ENCODE measurements around the gene SKAP1.
"Not testable (repeated sequence)": the region's sequence is repeated elsewhere in the genome, so short reads cannot be mapped to it uniquely, and the experiment has no call there.

SKAP1 gene

DNA sequence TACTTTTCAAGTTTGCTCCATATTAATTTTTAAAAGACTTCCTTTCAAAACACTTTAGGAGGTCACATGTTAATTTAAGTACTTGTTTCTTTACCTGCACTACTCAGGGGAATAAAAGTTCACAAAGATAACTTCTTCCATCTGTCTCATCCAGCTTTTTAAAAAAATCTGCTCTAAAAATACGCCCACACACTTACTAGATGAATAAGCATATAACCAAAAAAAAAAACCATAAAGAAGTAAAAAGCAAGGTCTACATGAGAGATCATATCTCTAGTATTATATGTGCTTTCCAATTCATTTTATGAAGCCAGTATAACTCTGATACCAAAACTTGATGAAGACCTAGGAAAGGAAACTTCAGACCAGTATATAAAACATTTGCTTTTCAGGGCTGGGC lies 17.2 kb downstream of the SKAP1 start:
- no peak overlapping the region for H3K14ac ChIP-seq (ENCODE audit: low read length)
- DNase-seq (ENCODE audit: low spot score): no peak
- no peak overlapping the region for H3K23ac ChIP-seq (ENCODE audit: low read depth, low read length, poor library complexity)
- H3K79me1 ChIP-seq (ENCODE audit: low read depth, low read length): no peaks in the 10 kb centered on the region
- H3K36me3 ChIP-seq (replicated peaks in 1 of 2; ENCODE audit: control insufficient read depth in 2 of 2, insufficient read depth in 2 of 2, low read length in 2 of 2): no peaks in the 10 kb centered on the region
- H3K9ac ChIP-seq (ENCODE audit: low read depth, low read length, poor library complexity): no peak overlapping the region
- H3K4ac ChIP-seq (ENCODE audit: low read length): no peak overlapping the region
- no peak overlapping the region for H3K4me3 ChIP-seq (ENCODE audit: low read length in 2 of 2)
- no peak overlapping the region for H2BK15ac ChIP-seq (ENCODE audit: low read length)
- no peak overlapping the region for H2BK5ac ChIP-seq (ENCODE audit: low read length)
- peaks cover 0 to 14% (median 0%) of the 10 kb centered on the region in 3 experiments for H3K27me3 ChIP-seq (ENCODE audit: control insufficient read depth in 3 of 3, insufficient read depth in 3 of 3, low read depth in 1 of 3, low read length in 3 of 3)
- no peak overlapping the region for H3K4me2 ChIP-seq (ENCODE audit: insufficient read depth, low read length, poor library complexity, severe bottlenecking)
- H3K27ac ChIP-seq (replicated peaks; ENCODE audit: low read length): no peak overlapping the region
- no peak overlapping the region for H2BK12ac ChIP-seq (ENCODE audit: low read length)
- no peak overlapping the region for H2BK120ac ChIP-seq (ENCODE audit: low read depth, low read length)
- H3K9me3 ChIP-seq (replicated peaks in 1 of 2; ENCODE audit: control insufficient read depth in 2 of 2, insufficient read depth in 1 of 2, low read depth in 1 of 2, low read length in 2 of 2): no peaks in the 10 kb centered on the region
- no peak overlapping the region for H3K18ac ChIP-seq (ENCODE audit: low read length)
- WGBS, 2 donors (ENCODE audit: extremely low coverage in 2 of 2, insufficient read length in 2 of 2, insufficient replicate concordance in 1 of 2): no CpG with 5 or more reads among the region's 1 CpG
- no peak overlapping the region for H4K8ac ChIP-seq (ENCODE audit: low read depth, low read length)
- no peak overlapping the region for H4K91ac ChIP-seq (ENCODE audit: low read depth, low read length, poor library complexity)
- H2AK5ac ChIP-seq (ENCODE audit: low read depth, low read length): no peak overlapping the region
- no peak overlapping the region for H2AFZ ChIP-seq (ENCODE audit: low read length)
- H3K4me1 ChIP-seq (ENCODE audit: control insufficient read depth in 2 of 2, insufficient read depth in 1 of 2, low read depth in 1 of 2, low read length in 2 of 2): no peaks in the 10 kb centered on the region

- not testable (repeated sequence) for H3K14ac ChIP-seq (ENCODE audit: low read length); H3K4me1 ChIP-seq (ENCODE audit: control insufficient read depth in 2 of 2, insufficient read depth in 1 of 2, low read depth in 1 of 2, low read length in 2 of 2); H2AK5ac ChIP-seq (ENCODE audit: low read depth, low read length); H3K4me2 ChIP-seq (ENCODE audit: insufficient read depth, low read length, poor library complexity, severe bottlenecking); H3K18ac ChIP-seq (ENCODE audit: low read length); H3K23ac ChIP-seq (ENCODE audit: low read depth, low read length, poor library complexity); H3K9ac ChIP-seq (ENCODE audit: low read depth, low read length, poor library complexity); H3K79me1 ChIP-seq (ENCODE audit: low read depth, low read length); H2BK15ac ChIP-seq (ENCODE audit: low read length); H3K4me3 ChIP-seq (ENCODE audit: low read length in 2 of 2); H3K36me3 ChIP-seq (replicated peaks in 1 of 2; ENCODE audit: control insufficient read depth in 2 of 2, insufficient read depth in 2 of 2, low read length in 2 of 2); H3K27ac ChIP-seq (replicated peaks; ENCODE audit: low read length); H3K9me3 ChIP-seq (replicated peaks in 1 of 2; ENCODE audit: control insufficient read depth in 2 of 2, insufficient read depth in 1 of 2, low read depth in 1 of 2, low read length in 2 of 2); H2BK12ac ChIP-seq (ENCODE audit: low read length); H2BK5ac ChIP-seq (ENCODE audit: low read length); H2AFZ ChIP-seq (ENCODE audit: low read length); H4K8ac ChIP-seq (ENCODE audit: low read depth, low read length); H2BK120ac ChIP-seq (ENCODE audit: low read depth, low read length); DNase-seq (ENCODE audit: low spot score); H4K91ac ChIP-seq (ENCODE audit: low read depth, low read length, poor library complexity); H3K4ac ChIP-seq (ENCODE audit: low read length)
- H3K27me3 ChIP-seq (ENCODE audit: control insufficient read depth in 3 of 3, insufficient read depth in 3 of 3, low read depth in 1 of 3, low read length in 3 of 3): peaks cover 0 to 14% (median 0%) of the 10 kb centered on the region in 3 experiments
- WGBS, 2 donors (ENCODE audit: extremely low coverage in 2 of 2, insufficient read length in 2 of 2, insufficient replicate concordance in 1 of 2): no CpG with 5 or more reads among the region's 7 CpGs
Measured at GRCh38 chr17:48410821-48411220, 19.2 kb downstream of the SKAP1 start.

- Histone ChIP-seq H4K8ac (ENCODE audit: low read depth, low read length) (no peak overlapping the region), H3K18ac (ENCODE audit: low read length) (no peak overlapping the region), H3K4me3 (ENCODE audit: low read length in 2 of 2) (no peak overlapping the region), H2BK5ac (ENCODE audit: low read length) (no peak overlapping the region), H3K23ac (ENCODE audit: low read depth, low read length, poor library complexity) (no peak overlapping the region), H3K4me1 (ENCODE audit: control insufficient read depth in 2 of 2, insufficient read depth in 1 of 2, low read depth in 1 of 2, low read length in 2 of 2) (no peaks in the 10 kb centered on the region), H2AK5ac (ENCODE audit: low read depth, low read length) (no peak overlapping the region), H2BK12ac (ENCODE audit: low read length) (no peak overlapping the region), H2BK120ac (ENCODE audit: low read depth, low read length) (no peak overlapping the region), H2BK15ac (ENCODE audit: low read length) (no peak overlapping the region), H3K4me2 (ENCODE audit: insufficient read depth, low read length, poor library complexity, severe bottlenecking) (no peak overlapping the region), H3K4ac (ENCODE audit: low read length) (no peak overlapping the region), H3K27me3 (ENCODE audit: control insufficient read depth in 3 of 3, insufficient read depth in 3 of 3, low read depth in 1 of 3, low read length in 3 of 3) (peaks cover 0 to 3% (median 0%) of the 10 kb centered on the region in 3 experiments), H3K27ac (replicated peaks; ENCODE audit: low read length) (no peak overlapping the region), H3K9ac (ENCODE audit: low read depth, low read length, poor library complexity) (no peak overlapping the region), H3K14ac (ENCODE audit: low read length) (no peak overlapping the region), H2AFZ (ENCODE audit: low read length) (no peak overlapping the region), H3K9me3 (replicated peaks in 1 of 2; ENCODE audit: control insufficient read depth in 2 of 2, insufficient read depth in 1 of 2, low read depth in 1 of 2, low read length in 2 of 2) (no peaks in the 10 kb centered on the region), H3K79me1 (ENCODE audit: low read depth, low read length) (no peaks in the 10 kb centered on the region), H4K91ac (ENCODE audit: low read depth, low read length, poor library complexity) (no peak overlapping the region), H3K36me3 (replicated peaks in 1 of 2; ENCODE audit: control insufficient read depth in 2 of 2, insufficient read depth in 2 of 2, low read length in 2 of 2) (no peaks in the 10 kb centered on the region)
- DNase-seq (ENCODE audit: low spot score): no peak
- no CpG with 5 or more reads among the region's 5 CpGs for WGBS, 2 donors (ENCODE audit: extremely low coverage in 2 of 2, insufficient read length in 2 of 2, insufficient replicate concordance in 1 of 2)
Measured at GRCh38 chr17:48409607-48410006, 20.4 kb downstream of the SKAP1 start.

DNA sequence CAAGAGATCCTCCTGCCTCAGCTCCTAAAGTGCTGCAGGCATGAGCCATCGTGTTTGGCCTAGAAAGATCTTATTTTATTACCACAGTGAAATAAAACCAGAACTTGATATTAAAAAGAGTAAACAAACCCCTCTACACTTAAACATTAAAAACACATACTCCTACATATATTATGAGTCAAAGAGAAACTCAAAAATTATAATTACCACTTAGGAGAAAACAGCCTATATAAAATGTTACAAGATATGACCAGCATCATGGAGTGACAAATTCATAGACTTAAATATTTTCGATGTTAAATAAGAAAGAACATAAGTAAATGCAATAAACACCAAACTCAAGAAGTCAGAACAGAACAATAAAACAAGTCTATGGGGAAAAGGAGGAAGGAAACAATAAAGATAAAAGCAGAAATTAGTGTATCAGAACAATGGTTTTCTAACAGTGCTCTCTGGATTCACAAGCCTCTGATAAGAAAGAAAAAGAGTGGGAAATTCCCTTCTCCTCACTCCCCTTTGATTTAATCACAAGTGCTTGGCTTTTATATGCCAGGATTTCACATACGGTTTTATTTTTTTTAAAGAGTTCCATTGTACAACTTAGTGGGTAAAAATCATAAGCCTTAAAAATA lies 23.0 kb downstream of the SKAP1 start:
- H3K79me1 ChIP-seq (ENCODE audit: low read depth, low read length): no peaks in the 10 kb centered on the region
- H3K23ac ChIP-seq (ENCODE audit: low read depth, low read length, poor library complexity): no peak overlapping the region
- no peaks in the 10 kb centered on the region for H3K27me3 ChIP-seq (ENCODE audit: control insufficient read depth in 3 of 3, insufficient read depth in 3 of 3, low read depth in 1 of 3, low read length in 3 of 3)
- no peak overlapping the region for H2AFZ ChIP-seq (ENCODE audit: low read length)
- H2BK15ac ChIP-seq (ENCODE audit: low read length): no peak overlapping the region
- no peak overlapping the region for H3K4ac ChIP-seq (ENCODE audit: low read length)
- no peak overlapping the region for H4K91ac ChIP-seq (ENCODE audit: low read depth, low read length, poor library complexity)
- no peak overlapping the region for H3K27ac ChIP-seq (replicated peaks; ENCODE audit: low read length)
- no peak overlapping the region for H2AK5ac ChIP-seq (ENCODE audit: low read depth, low read length)
- H3K9me3 ChIP-seq (replicated peaks in 1 of 2; ENCODE audit: control insufficient read depth in 2 of 2, insufficient read depth in 1 of 2, low read depth in 1 of 2, low read length in 2 of 2): no peaks in the 10 kb centered on the region
- no peak overlapping the region for H3K14ac ChIP-seq (ENCODE audit: low read length)
- no peak overlapping the region for H2BK12ac ChIP-seq (ENCODE audit: low read length)
- no CpG with 5 or more reads among the region's 3 CpGs for WGBS, 2 donors (ENCODE audit: extremely low coverage in 2 of 2, insufficient read length in 2 of 2, insufficient replicate concordance in 1 of 2)
- H3K4me3 ChIP-seq (ENCODE audit: low read length in 2 of 2): no peak overlapping the region
- H3K18ac ChIP-seq (ENCODE audit: low read length): no peak overlapping the region
- no peak overlapping the region for H3K9ac ChIP-seq (ENCODE audit: low read depth, low read length, poor library complexity)
- no peak overlapping the region for H2BK120ac ChIP-seq (ENCODE audit: low read depth, low read length)
- DNase-seq (ENCODE audit: low spot score): no peak
- H2BK5ac ChIP-seq (ENCODE audit: low read length): no peak overlapping the region
- H4K8ac ChIP-seq (ENCODE audit: low read depth, low read length): no peak overlapping the region
- no peaks in the 10 kb centered on the region for H3K36me3 ChIP-seq (replicated peaks in 1 of 2; ENCODE audit: control insufficient read depth in 2 of 2, insufficient read depth in 2 of 2, low read length in 2 of 2)
- H3K4me2 ChIP-seq (ENCODE audit: insufficient read depth, low read length, poor library complexity, severe bottlenecking): no peak overlapping the region
- H3K4me1 ChIP-seq (ENCODE audit: control insufficient read depth in 2 of 2, insufficient read depth in 1 of 2, low read depth in 1 of 2, low read length in 2 of 2): no peaks in the 10 kb centered on the region
